ENCODE measurements around the gene GPSM1.

The GPSM1 gene

GRCh38 chr9:136340356-136341041 is 13.2 kb downstream of the GPSM1 start:
- Histone ChIP-seq H3K4me3 (no peak overlapping the region), H3K36me3 (replicated peaks) (no peaks in the 10 kb centered on the region), H3K4me1 (peaks cover 4% of the 10 kb centered on the region), H3K9me3 (no peaks in the 10 kb centered on the region), H3K27me3 (ENCODE audit: low read depth) (no peaks in the 10 kb centered on the region)
- in situ Hi-C loops (cut with MboI; ENCODE audit: low sequenced_read_pairs), result no loop called here
- no peak for DNase-seq (ENCODE audit: low spot score in 2 of 2)

- H3K36me3 ChIP-seq (replicated peaks), result no peaks in the 10 kb centered on the region
- no peak overlapping the region for H3K4me3 ChIP-seq
- no peaks in the 10 kb centered on the region for H3K27me3 ChIP-seq (ENCODE audit: low read depth)
- peaks cover 4% of the 10 kb centered on the region for H3K4me1 ChIP-seq
- DNase-seq (ENCODE audit: low spot score in 2 of 2), result no peak
- in situ Hi-C loops (cut with MboI; ENCODE audit: low sequenced_read_pairs), result no loop called here
- H3K9me3 ChIP-seq, result no peaks in the 10 kb centered on the region
Measured at GRCh38 chr9:136341042-136341655, 13.8 kb downstream of the GPSM1 start.

- Histone ChIP-seq H3K36me3 (replicated peaks) (no peaks in the 10 kb centered on the region), H3K4me1 (peaks cover 4% of the 10 kb centered on the region), H3K4me3 (no peak overlapping the region), H3K27me3 (ENCODE audit: low read depth) (no peaks in the 10 kb centered on the region), H3K9me3 (no peaks in the 10 kb centered on the region)
- in situ Hi-C loops (cut with MboI; ENCODE audit: low sequenced_read_pairs), result no loop called here
- no peak for DNase-seq (ENCODE audit: low spot score in 2 of 2)
Measured at GRCh38 chr9:136341769-136342168, 14.4 kb downstream of the GPSM1 start.

GRCh38 chr9:136342181-136343120 is 15.1 kb downstream of the GPSM1 start:
- Histone ChIP-seq H3K36me3 (replicated peaks) (no peaks in the 10 kb centered on the region), H3K4me3 (no peak overlapping the region), H3K27me3 (ENCODE audit: low read depth) (no peaks in the 10 kb centered on the region), H3K9me3 (no peaks in the 10 kb centered on the region), H3K4me1 (peaks cover 4% of the 10 kb centered on the region)
- DNase-seq (ENCODE audit: low spot score in 2 of 2), result peak; percentile 78 to 93
- in situ Hi-C loops (cut with MboI; ENCODE audit: low sequenced_read_pairs), result no loop called here

GRCh38 chr9:136343121-136343883 is 16.0 kb downstream of the GPSM1 start:
- Histone ChIP-seq H3K36me3 (replicated peaks) (no peaks in the 10 kb centered on the region), H3K9me3 (no peaks in the 10 kb centered on the region), H3K4me1 (peaks cover 4% of the 10 kb centered on the region), H3K4me3 (no peak overlapping the region), H3K27me3 (ENCODE audit: low read depth) (no peaks in the 10 kb centered on the region)
- in situ Hi-C loops (cut with MboI; ENCODE audit: low sequenced_read_pairs), result no loop called here
- no peak for DNase-seq (ENCODE audit: low spot score in 2 of 2)

DNA sequence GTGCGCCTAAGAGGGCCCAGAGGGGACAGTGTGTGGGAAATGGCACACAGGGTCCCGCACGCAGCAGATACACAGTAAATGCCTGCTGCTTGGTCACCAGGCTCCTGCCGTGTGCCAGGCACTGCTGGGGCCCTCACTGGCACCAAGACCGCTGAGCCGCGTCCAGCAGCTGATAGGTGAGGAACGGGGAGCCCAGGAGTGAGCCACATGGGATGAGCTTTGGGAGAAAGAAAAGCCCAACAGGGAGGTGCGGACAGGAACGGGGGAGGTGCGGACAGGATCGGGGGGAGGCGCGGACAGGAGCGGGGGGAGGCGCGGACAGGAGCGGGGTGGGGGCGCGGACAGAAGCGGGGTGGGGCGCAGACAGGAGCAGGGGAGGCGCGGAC is 16.5 kb downstream of the GPSM1 start:
- Histone ChIP-seq H3K36me3 (replicated peaks) (no peaks in the 10 kb centered on the region), H3K4me1 (peaks cover 4% of the 10 kb centered on the region)
- in situ Hi-C loops (cut with MboI; ENCODE audit: low sequenced_read_pairs), result no loop called here

GRCh38 chr9:136344544-136345280 is 17.4 kb downstream of the GPSM1 start:
- Histone ChIP-seq H3K4me1 (peaks cover 4% of the 10 kb centered on the region), H3K9me3 (no peaks in the 10 kb centered on the region), H3K36me3 (replicated peaks) (no peaks in the 10 kb centered on the region), H3K4me3 (no peak overlapping the region), H3K27me3 (ENCODE audit: low read depth) (no peaks in the 10 kb centered on the region)
- DNase-seq (ENCODE audit: low spot score in 2 of 2), result no peak
- in situ Hi-C loops (cut with MboI; ENCODE audit: low sequenced_read_pairs), result no loop called here

More for the DNA sequence above, 16.5 kb downstream of the GPSM1 start:
- no peaks in the 10 kb centered on the region for H3K9me3 ChIP-seq
- H3K27me3 ChIP-seq (ENCODE audit: low read depth), result no peaks in the 10 kb centered on the region
- DNase-seq (ENCODE audit: low spot score in 2 of 2), result no peak
- no peak overlapping the region for H3K4me3 ChIP-seq

GRCh38 chr9:136345281-136346156 is 18.2 kb downstream of the GPSM1 start:
- H3K4me1 ChIP-seq, result peaks cover 4% of the 10 kb centered on the region
- no peaks in the 10 kb centered on the region for H3K9me3 ChIP-seq
- in situ Hi-C loops (cut with MboI; ENCODE audit: low sequenced_read_pairs), result no loop called here
- no peak overlapping the region for H3K4me3 ChIP-seq
- peak in 1 of 2 experiments; percentile 66 for DNase-seq (ENCODE audit: low spot score in 2 of 2)
- H3K27me3 ChIP-seq (ENCODE audit: low read depth), result no peaks in the 10 kb centered on the region
- no peaks in the 10 kb centered on the region for H3K36me3 ChIP-seq (replicated peaks)

- DNase-seq (ENCODE audit: low spot score in 2 of 2), result no peak
- Histone ChIP-seq H3K4me3 (no peak overlapping the region), H3K27me3 (ENCODE audit: low read depth) (no peaks in the 10 kb centered on the region), H3K36me3 (replicated peaks) (no peaks in the 10 kb centered on the region), H3K4me1 (peaks cover 4% of the 10 kb centered on the region), H3K9me3 (no peaks in the 10 kb centered on the region)
- in situ Hi-C loops (cut with MboI; ENCODE audit: low sequenced_read_pairs), result no loop called here
Measured at GRCh38 chr9:136346157-136346481, 18.8 kb downstream of the GPSM1 start.

DNA sequence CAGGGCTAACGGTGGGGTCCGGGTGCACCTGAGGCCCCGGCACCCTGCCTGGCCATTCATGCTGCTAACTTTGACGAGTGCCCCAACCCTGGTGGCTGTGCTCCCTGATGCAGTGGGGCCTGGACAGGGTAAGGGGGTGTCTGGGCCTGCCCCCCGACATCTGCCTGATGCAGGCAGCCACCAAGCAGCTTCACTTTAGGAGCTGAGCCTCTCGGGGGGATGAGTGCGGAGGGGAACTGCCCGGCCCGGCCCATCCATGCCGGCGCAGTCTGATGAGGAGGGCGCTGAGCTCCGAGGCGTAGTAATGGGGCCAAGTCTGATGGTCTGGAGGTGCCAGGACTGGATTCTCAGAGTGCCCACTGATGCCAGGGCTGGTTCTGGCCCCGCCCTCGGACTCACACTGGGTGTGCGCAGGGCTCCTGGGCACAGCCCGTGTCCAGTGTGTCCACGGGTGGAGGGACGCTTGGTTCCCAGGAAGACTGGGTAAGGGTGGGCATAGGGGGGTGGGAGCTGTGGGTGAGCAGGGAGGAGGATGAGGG is 19.7 kb downstream of the GPSM1 start:
- no peak for DNase-seq (ENCODE audit: low spot score in 2 of 2)
- Histone ChIP-seq H3K36me3 (replicated peaks) (no peaks in the 10 kb centered on the region), H3K9me3 (no peaks in the 10 kb centered on the region), H3K27me3 (ENCODE audit: low read depth) (no peaks in the 10 kb centered on the region), H3K4me1 (peaks cover 4% of the 10 kb centered on the region), H3K4me3 (no peak overlapping the region)
- in situ Hi-C loops (cut with MboI; ENCODE audit: low sequenced_read_pairs), result no loop called here

GRCh38 chr9:136347472-136348256 is 20.3 kb downstream of the GPSM1 start:
- H3K9me3 ChIP-seq, result no peaks in the 10 kb centered on the region
- no peak for DNase-seq (ENCODE audit: low spot score in 2 of 2)
- no peak overlapping the region for H3K4me3 ChIP-seq
- H3K4me1 ChIP-seq, result peaks cover 4% of the 10 kb centered on the region
- no peaks in the 10 kb centered on the region for H3K27me3 ChIP-seq (ENCODE audit: low read depth)
- no peaks in the 10 kb centered on the region for H3K36me3 ChIP-seq (replicated peaks)
- in situ Hi-C loops (cut with MboI; ENCODE audit: low sequenced_read_pairs), result no loop called here
